HG03565 (cell line): ENCODE measurements around the gene RFX7.

Source experiments
- ATAC-seq: cut with Tn5 transposase; IDR thresholded peaks from one replicate; pipeline ENCODE4 v1.9.1; 2021; ENCODE audit warnings: mild to moderate bottlenecking, moderate library complexity; ENCODE audit not compliant: unreplicated experiment

RFX7 gene

GRCh38 chr15:56244811-56245576 lies 1.3 kb upstream of the RFX7 start:
- no peak for ATAC-seq

GRCh38 chr15:56244038-56244810 lies 545 bp upstream of the RFX7 start:
- ATAC-seq, result no peak

GRCh38 chr15:56242576-56243162 lies 1.0 kb downstream of the RFX7 start:
- ATAC-seq, result no peak

- ATAC-seq, result no peak
These were observed 2.1 kb downstream of the RFX7 start for GRCh38 chr15:56241374-56242105.

- no peak for ATAC-seq
These were observed 3.3 kb downstream of the RFX7 start for GRCh38 chr15:56240390-56240789.

GRCh38 chr15:56236197-56236596 lies 7.5 kb downstream of the RFX7 start:
- ATAC-seq, result no peak

- no peak for ATAC-seq
These were observed 8.9 kb downstream of the RFX7 start for GRCh38 chr15:56234804-56235203.

GRCh38 chr15:56233549-56233948 lies 10.1 kb downstream of the RFX7 start:
- no peak for ATAC-seq

GRCh38 chr15:56232058-56232457 lies 11.6 kb downstream of the RFX7 start:
- no peak for ATAC-seq

- ATAC-seq, result no peak
These were observed 14.8 kb downstream of the RFX7 start for GRCh38 chr15:56228854-56229253.

- no peak for ATAC-seq
These were observed 15.3 kb downstream of the RFX7 start for GRCh38 chr15:56228352-56228751.

- ATAC-seq, result no peak
These were observed 15.9 kb downstream of the RFX7 start for GRCh38 chr15:56227780-56228179.

GRCh38 chr15:56227306-56227705 lies 16.4 kb downstream of the RFX7 start:
- no peak for ATAC-seq

- ATAC-seq, result no peak
These were observed 18.2 kb downstream of the RFX7 start for GRCh38 chr15:56225520-56225919.

- no peak for ATAC-seq
These were observed 21.4 kb downstream of the RFX7 start for GRCh38 chr15:56222302-56222701.

- no peak for ATAC-seq
These were observed 26.3 kb downstream of the RFX7 start for GRCh38 chr15:56217341-56217740.

GRCh38 chr15:56215769-56216168 lies 27.9 kb downstream of the RFX7 start:
- ATAC-seq, result no peak

GRCh38 chr15:56211960-56212550 lies 31.6 kb downstream of the RFX7 start:
- ATAC-seq, result no peak

GRCh38 chr15:56211064-56211463 lies 32.6 kb downstream of the RFX7 start:
- ATAC-seq, result no peak

- no peak for ATAC-seq
These were observed 35.0 kb downstream of the RFX7 start for GRCh38 chr15:56208641-56209155.

GRCh38 chr15:56208185-56208584 lies 35.5 kb downstream of the RFX7 start:
- ATAC-seq, result no peak
